Measurements from ENCODE around the gene SLC9A3. TPM values are rescaled to one million over a fixed set of nuclear protein-coding genes. Genes with fewer than 3 reads are reported as not detected.

The SLC9A3 gene
- 1 to 10 TPM; 2.3 to 2.5 TPM for total RNA-seq
- 2.9 TPM for polyA plus RNA-seq (2013, experiment 1 of 2)
- polyA plus RNA-seq (2013, experiment 2 of 2) = 2.3 TPM
- total RNA-seq = 0 to 1.4 (median 0.28) reads per million in 172 experiments

- no peak for DNase-seq
- ChIA-PET POLR2A (no interaction called here), CTCF (no interaction called here)
- Mint-ChIP-seq H3K27ac (no peak within 1 kb of the TSS), H3K9me3 (no peaks in the 10 kb centered on the region), H3K36me3 (ENCODE audit: low read depth) (no peaks in the 10 kb centered on the region), H3K27me3 (peaks cover 59% of the 10 kb centered on the region), H3K4me1 (ENCODE audit: low read depth) (peaks cover 31% of the 10 kb centered on the region), H3K4me3 (no peak within 1 kb of the TSS)
- H3K27me3 ChIP-seq (ENCODE audit: control insufficient read depth in 1 of 2, insufficient read depth in 2 of 2, low read length in 2 of 2) = peaks cover 55 to 59% of the 10 kb centered on the region in 2 experiments
- H3K36me3 ChIP-seq (ENCODE audit: insufficient read depth, low read length) = no peaks in the 10 kb centered on the region
- H3K4me3 ChIP-seq (ENCODE audit: low read length) = no peak within 1 kb of the TSS
- no peak within 1 kb of the TSS for H3K27ac ChIP-seq (ENCODE audit: low read depth in 1 of 2, low read length in 2 of 2)
- TF ChIP-seq CTCF (IDR thresholded peaks at IDR 0.05) = no peak
- no peak for ATAC-seq (ENCODE audit: poor library complexity)
- H3K4me1 ChIP-seq (ENCODE audit: insufficient read depth, low read length) = peaks cover 30% of the 10 kb centered on the region
- intact Hi-C loops (cut with DNase I, micrococcal nuclease) = no loop called here
- H3K9me3 ChIP-seq (ENCODE audit: control insufficient read depth in 1 of 2, insufficient read depth in 1 of 2, low read length in 2 of 2) = peaks cover 0 to 34% of the 10 kb centered on the region in 2 experiments
Observed at GRCh38 chr5:524234-524972, at the start of gene SLC9A3. Gene SLC9A3, minus strand, starts transcription at chr5:524449.

GRCh38 chr5:573976-574375 lies 49.7 kb upstream of the SLC9A3 start:
- H3K9me3 Mint-ChIP-seq = peaks cover 11% of the 10 kb centered on the region

GRCh38 chr5:573206-573605 lies 49.0 kb upstream of the SLC9A3 start:
- Mint-ChIP-seq H3K27me3 (peaks cover 48% of the 10 kb centered on the region), H3K36me3 (ENCODE audit: low read depth) (no peaks in the 10 kb centered on the region), H3K9me3 (peaks cover 11% of the 10 kb centered on the region), H3K27ac (no peak overlapping the region), H3K4me1 (ENCODE audit: low read depth) (no peaks in the 10 kb centered on the region), H3K4me3 (no peak overlapping the region)
- Histone ChIP-seq H3K4me3 (ENCODE audit: low read length) (no peak overlapping the region), H3K27ac (ENCODE audit: low read depth in 1 of 2, low read length in 2 of 2) (no peak overlapping the region), H3K9me3 (ENCODE audit: control insufficient read depth in 1 of 2, insufficient read depth in 1 of 2, low read length in 2 of 2) (peaks cover 11 to 19% of the 10 kb centered on the region in 2 experiments), H3K27me3 (ENCODE audit: control insufficient read depth in 1 of 2, insufficient read depth in 2 of 2, low read length in 2 of 2) (peaks cover 0 to 13% of the 10 kb centered on the region in 2 experiments), H3K36me3 (ENCODE audit: insufficient read depth, low read length) (no peaks in the 10 kb centered on the region), H3K4me1 (ENCODE audit: insufficient read depth, low read length) (no peaks in the 10 kb centered on the region)
- ATAC-seq (ENCODE audit: poor library complexity) = no peak
- no peak for DNase-seq
- ChIA-PET CTCF (no interaction called here), POLR2A (no interaction called here)
- TF ChIP-seq CTCF (IDR thresholded peaks at IDR 0.05) = no peak
- intact Hi-C loops (cut with DNase I, micrococcal nuclease) = no loop called here

More at GRCh38 chr5:573976-574375, 49.7 kb upstream of the SLC9A3 start:
- H3K4me3 ChIP-seq (ENCODE audit: low read length) = no peak overlapping the region
- no peak for TF ChIP-seq CTCF (IDR thresholded peaks at IDR 0.05)
- no peak overlapping the region for H3K27ac Mint-ChIP-seq
- no peak overlapping the region for H3K4me3 Mint-ChIP-seq
- peaks cover 11 to 23% of the 10 kb centered on the region in 2 experiments for H3K9me3 ChIP-seq (ENCODE audit: control insufficient read depth in 1 of 2, insufficient read depth in 1 of 2, low read length in 2 of 2)
- ChIA-PET CTCF (no interaction called here), POLR2A (no interaction called here)
- intact Hi-C loops (cut with DNase I, micrococcal nuclease) = no loop called here
- H3K36me3 ChIP-seq (ENCODE audit: insufficient read depth, low read length) = no peaks in the 10 kb centered on the region
- H3K4me1 Mint-ChIP-seq (ENCODE audit: low read depth) = no peaks in the 10 kb centered on the region
- DNase-seq (no peak), ATAC-seq (ENCODE audit: poor library complexity) (no peak)
- peaks cover 1 to 13% of the 10 kb centered on the region in 2 experiments for H3K27me3 ChIP-seq (ENCODE audit: control insufficient read depth in 1 of 2, insufficient read depth in 2 of 2, low read length in 2 of 2)
- H3K4me1 ChIP-seq (ENCODE audit: insufficient read depth, low read length) = no peaks in the 10 kb centered on the region
- H3K36me3 Mint-ChIP-seq (ENCODE audit: low read depth) = no peaks in the 10 kb centered on the region
- H3K27ac ChIP-seq (ENCODE audit: low read depth in 1 of 2, low read length in 2 of 2) = no peak overlapping the region
- H3K27me3 Mint-ChIP-seq = peaks cover 49% of the 10 kb centered on the region
